SU-DHL-6 (cell line): ENCODE measurements around the gene NFAT5.

Source experiments
- CTCF ChIP-seq: fragments of 200-600 bp; sonication (generic); IDR thresholded peaks from one replicate; pipeline ENCODE4 v1.5.1; 2017; ENCODE audit warnings: antibody characterized with exemption, mild to moderate bottlenecking, low read length, moderate library complexity; ENCODE audit not compliant: insufficient read depth, poor library complexity, severe bottlenecking
- EZH2phosphoT487 ChIP-seq: fragments of 200-600 bp; sonication (generic), shearing (Covaris generic); conservative IDR thresholded peaks from 2 replicates; pipeline ENCODE4 v1.6.1; 2018; ENCODE audit warnings: mild to moderate bottlenecking, antibody characterized with exemption, low read length, moderate library complexity, mixed read lengths

- TF ChIP-seq CTCF (no peak), EZH2phosphoT487 (no peak)
These were observed 14.2 kb downstream of the NFAT5 start for GRCh38 chr16:69579783-69580481.
